GM12878 (cell line): ENCODE data around the gene RNF167. TPM values are rescaled to one million over a fixed set of nuclear protein-coding genes. Genes with fewer than 3 reads are reported as not detected.

Source experiments
- ATAC-seq: fragments of 200-7000 bp; cut with Tn5 transposase; 3 replicates; pipeline ENCODE4 v1.9.1; 2020; ENCODE audit warnings: mild to moderate bottlenecking, moderate library complexity
- BruUV-seq: library from RNA; stranded (reverse); fragments of 400-500 nt; replicated peaks from 2 replicates; lab custom pipeline; 2021; lab: Mats Ljungman, UMichigan
- CTCF ChIA-PET: fragments of 300-600 bp; sonication (Branson Sonifier 250); formaldehyde crosslinking; extraction: SDS; loops from one replicate; lab custom pipeline; 2021; ENCODE audit warnings: inconsistent platforms; lab: Yijun Ruan, JAX
- POLR2A ChIA-PET: fragments of 350-600 bp; formaldehyde crosslinking; extraction: SDS; loops from one replicate; lab custom pipeline; 2021; ENCODE audit warnings: inconsistent platforms; lab: Charles Lee
- RAD21 ChIA-PET: fragments of 300-600 bp; sonication (Branson Sonifier 250); formaldehyde crosslinking; loops from one replicate; lab custom pipeline; 2023; ENCODE audit warnings: antibody characterized with exemption; ENCODE audit not compliant: unreplicated experiment; lab: Charles Lee
- SMC1A ChIA-PET: fragments of 300-600 bp; sonication (Branson Sonifier 250); formaldehyde crosslinking; loops from one replicate; lab custom pipeline; 2023; ENCODE audit not compliant: unreplicated experiment, uncharacterized antibody; lab: Charles Lee
- DNase-seq: peaks from one replicate; pipeline ENCODE4 v3.0.0-alpha.2; 2011; ENCODE audit warnings: low read depth, low spot score
- FAIRE-seq: peaks from 3 replicates; lab custom pipeline; 2011; peaks lifted over from hg19 to GRCh38; lab: Jason Lieb, UNC
- H2AFZ ChIP-seq: 2 replicates; pipeline ENCODE4 v1.6.0; 2011; ENCODE audit warnings: low read depth, low read length, control low read depth; ENCODE audit not compliant: control insufficient read depth
- H3K27ac ChIP-seq: 2 replicates; pipeline ENCODE4 v1.5.1; 2011; ENCODE audit warnings: control low read depth; ENCODE audit not compliant: control insufficient read depth, insufficient read depth
- H3K27me3 ChIP-seq, 2 experiments: replicated peaks in 1 of 2; 2 replicates each; pipeline versions ENCODE4 v1.6.0 to v1.6.1; 2011; ENCODE audit warnings: low read length in 1 of 2; ENCODE audit not compliant: control insufficient read depth in 2 of 2, insufficient read depth in 2 of 2
- H3K36me3 ChIP-seq, 2 experiments: 2 replicates each; pipeline ENCODE4 v1.5.1; 2011; ENCODE audit warnings: low read length in 1 of 2; ENCODE audit not compliant: control insufficient read depth in 2 of 2, insufficient read depth in 2 of 2
- H3K4me1 ChIP-seq: 2 replicates; pipeline ENCODE4 v1.6.1; 2011; ENCODE audit warnings: mild to moderate bottlenecking, low read length, moderate library complexity, mixed read lengths; ENCODE audit not compliant: control insufficient read depth, insufficient read depth
- H3K4me2 ChIP-seq: 2 replicates; pipeline ENCODE4 v1.6.0; 2011; ENCODE audit warnings: control low read depth; ENCODE audit not compliant: control insufficient read depth, insufficient read depth
- H3K4me3 ChIP-seq: fragments of 200-600 bp; sonication (generic); 2 replicates; pipeline ENCODE4 v1.5.1; 2016
- H3K79me2 ChIP-seq: 2 replicates; pipeline ENCODE4 v1.6.0; 2011; ENCODE audit warnings: low read length; ENCODE audit not compliant: control insufficient read depth, insufficient read depth
- H3K9ac ChIP-seq: 2 replicates; pipeline ENCODE4 v1.8.0; 2011; ENCODE audit warnings: low read length, control low read depth, mixed read lengths; ENCODE audit not compliant: control insufficient read depth, insufficient read depth
- H3K9me3 ChIP-seq: replicated peaks from 3 replicates; pipeline ENCODE4 v1.5.1; 2011; ENCODE audit warnings: mild to moderate bottlenecking, low read length; ENCODE audit not compliant: control insufficient read depth, insufficient read depth
- H4K20me1 ChIP-seq: 2 replicates; pipeline ENCODE4 v1.6.0; 2011; ENCODE audit not compliant: control insufficient read depth, insufficient read depth
- BHLHE40 ChIP-seq, 2 experiments: fragments of 450-650 bp in 1 of 2; IDR thresholded peaks; 2 replicates each; pipeline ENCODE4 v1.6.1; 2011 to 2017; ENCODE audit warnings: low read depth in 2 of 2, borderline replicate concordance in 1 of 2, improper control_type of control experiment in 1 of 2, low read length in 1 of 2, mild to moderate bottlenecking in 1 of 2
- CBX3 ChIP-seq: fragments of 200-600 bp; sonication (generic); IDR thresholded peaks from 2 replicates; pipeline ENCODE4 v1.6.1; 2016; ENCODE audit warnings: low read depth, borderline replicate concordance
- CTCF ChIP-seq, 3 experiments: IDR thresholded peaks in 2 of 3; conservative IDR thresholded peaks in 1 of 3; 2 replicates each; pipeline ENCODE4 v1.5.1; 2011; ENCODE audit warnings: low read depth in 3 of 3, low read length in 3 of 3, mild to moderate bottlenecking in 3 of 3, control low read depth in 2 of 3, moderate library complexity in 2 of 3, inconsistent platforms in 1 of 3, mixed read lengths in 1 of 3; ENCODE audit not compliant: control insufficient read depth in 2 of 3, insufficient read depth in 1 of 3; ENCODE audit errors: extremely low read depth in 1 of 3
- MEF2B ChIP-seq: fragments of 450-650 bp; IDR thresholded peaks from 2 replicates; pipeline ENCODE4 v1.6.1; 2018; ENCODE audit warnings: mild to moderate bottlenecking, moderate library complexity; ENCODE audit not compliant: partially characterized antibody, poor library complexity, severe bottlenecking
- NFIC ChIP-seq: IDR thresholded peaks from 2 replicates; pipeline ENCODE4 v1.6.1; 2012; ENCODE audit warnings: low read depth, mild to moderate bottlenecking, inconsistent platforms, low read length, moderate library complexity
- NFXL1 ChIP-seq: fragments of 450-650 bp; IDR thresholded peaks from 2 replicates; pipeline ENCODE4 v1.6.1; 2017; ENCODE audit warnings: antibody characterized with exemption, mild to moderate bottlenecking, borderline replicate concordance
- NRF1 ChIP-seq: conservative IDR thresholded peaks from 2 replicates; pipeline ENCODE4 v1.6.1; 2011; ENCODE audit warnings: mild to moderate bottlenecking, low read depth, low read length, improper control_type of control experiment
- POLR2AphosphoS2 ChIP-seq: IDR thresholded peaks from 2 replicates; pipeline ENCODE4 v1.6.1; 2011; ENCODE audit warnings: low read depth, mild to moderate bottlenecking, low read length, improper control_type of control experiment, moderate library complexity
- POLR2AphosphoS5 ChIP-seq: IDR thresholded peaks from 2 replicates; pipeline ENCODE4 v1.6.1; 2011; ENCODE audit warnings: mild to moderate bottlenecking, low read length, inconsistent platforms
- SIX5 ChIP-seq: IDR thresholded peaks from 2 replicates; pipeline ENCODE4 v1.6.1; 2011; ENCODE audit warnings: mild to moderate bottlenecking, low read depth, low read length, moderate library complexity; ENCODE audit not compliant: severe bottlenecking
- SRF ChIP-seq, 2 experiments: IDR thresholded peaks; 2 replicates each; pipeline ENCODE4 v1.6.1; 2011; ENCODE audit warnings: low read depth in 2 of 2, low read length in 2 of 2, mild to moderate bottlenecking in 1 of 2, moderate library complexity in 1 of 2
- SUPT20H ChIP-seq: IDR thresholded peaks from 2 replicates; pipeline ENCODE4 v1.6.1; 2011; ENCODE audit warnings: low read depth, mild to moderate bottlenecking, low read length, moderate library complexity, borderline replicate concordance; ENCODE audit not compliant: control insufficient read depth
- ZBED1 ChIP-seq: IDR thresholded peaks from 2 replicates; pipeline ENCODE4 v1.6.1; 2016; ENCODE audit warnings: borderline replicate concordance
- WGBS: methylation state at CpG from one replicate; pipeline ENCODE4 v1.1.6; 2016; ENCODE audit warnings: low lambda C conversion rate; ENCODE audit not compliant: insufficient replicate concordance, insufficient coverage; ENCODE audit errors: missing lambda C conversion rate; 5-methylcytosine and 5-hydroxymethylcytosine counted together
- in situ Hi-C: fragments of 300-500 bp; cut with MboI; formaldehyde crosslinking; loops from 9 replicates; pipeline ENCODE4 v1.14.3; 2018; ENCODE audit warnings: mixed read lengths
- intact Hi-C: fragments of 100-400 bp; cut with micrococcal nuclease; formaldehyde crosslinking; loops from one replicate; pipeline ENCODE4 v1.14.2; 2022; ENCODE audit not compliant: unreplicated experiment
- polyA plus RNA-seq, 11 experiments: library from polyadenylated mRNA; depleted of rRNA in 4 of 11; unstranded in 6 of 11; stranded (reverse) in 5 of 11; fragments of >200 nt; fragmentation: Nextera tagmentation in 4 of 11; fragmentation: Illumina TruSeq in 1 of 11; extraction: Ambion mirVana in 4 of 11; extraction: Trizol in 1 of 11; gene quantifications; 1 replicate in 1 of 11; 2 replicates in 10 of 11; pipeline versions ENCODE4 v1.2.1 to v1.2.3, GENCODE V29; 2011 to 2016; ENCODE audit warnings: inconsistent platforms in 2 of 11, missing spikeins in 2 of 11, low read depth in 1 of 11
- total RNA-seq, 4 experiments: library from RNA; depleted of rRNA in 3 of 4; stranded (reverse); fragments of >200 nt in 3 of 4; fragmentation: Illumina TruSeq in 1 of 4; extraction: Trizol in 1 of 4; gene quantifications; 2 replicates each; pipeline versions ENCODE4 v1.2.1 to v1.2.3, GENCODE V29; 2013 to 2021
- TF ChIP-seq, protein P1 (sequence below): fragments of 450-650 bp; IDR thresholded peaks from 2 replicates; pipeline ENCODE4 v1.6.1; 2017; ENCODE audit warnings: antibody characterized with exemption, mild to moderate bottlenecking, moderate library complexity

Gene RNF167
- total and polyA plus RNA-seq, 10 of the 15 experiments (the other 5 are each of a cell fraction or from before 2014, with no cell fraction given) = 33.6 to 147 (median 57.6) TPM

- TF ChIP-seq CTCF (IDR thresholded peaks at IDR 0.05 in 2 of 3, conservative IDR thresholded peaks at IDR 0.05 in 1 of 3; ENCODE audit: control insufficient read depth in 2 of 3, extremely low read depth in 1 of 3, insufficient read depth in 1 of 3, low read depth in 3 of 3, low read length in 3 of 3) = no peak
- no peak for TF ChIP-seq NFXL1
- TF ChIP-seq CBX3 = no peak
- no peak for TF ChIP-seq MEF2B
- TF ChIP-seq, all 136 proteins: peak for 0
Observed at GRCh38 chr17:4972752-4973151, 32.7 kb downstream of the RNF167 start (continued).

DNA sequence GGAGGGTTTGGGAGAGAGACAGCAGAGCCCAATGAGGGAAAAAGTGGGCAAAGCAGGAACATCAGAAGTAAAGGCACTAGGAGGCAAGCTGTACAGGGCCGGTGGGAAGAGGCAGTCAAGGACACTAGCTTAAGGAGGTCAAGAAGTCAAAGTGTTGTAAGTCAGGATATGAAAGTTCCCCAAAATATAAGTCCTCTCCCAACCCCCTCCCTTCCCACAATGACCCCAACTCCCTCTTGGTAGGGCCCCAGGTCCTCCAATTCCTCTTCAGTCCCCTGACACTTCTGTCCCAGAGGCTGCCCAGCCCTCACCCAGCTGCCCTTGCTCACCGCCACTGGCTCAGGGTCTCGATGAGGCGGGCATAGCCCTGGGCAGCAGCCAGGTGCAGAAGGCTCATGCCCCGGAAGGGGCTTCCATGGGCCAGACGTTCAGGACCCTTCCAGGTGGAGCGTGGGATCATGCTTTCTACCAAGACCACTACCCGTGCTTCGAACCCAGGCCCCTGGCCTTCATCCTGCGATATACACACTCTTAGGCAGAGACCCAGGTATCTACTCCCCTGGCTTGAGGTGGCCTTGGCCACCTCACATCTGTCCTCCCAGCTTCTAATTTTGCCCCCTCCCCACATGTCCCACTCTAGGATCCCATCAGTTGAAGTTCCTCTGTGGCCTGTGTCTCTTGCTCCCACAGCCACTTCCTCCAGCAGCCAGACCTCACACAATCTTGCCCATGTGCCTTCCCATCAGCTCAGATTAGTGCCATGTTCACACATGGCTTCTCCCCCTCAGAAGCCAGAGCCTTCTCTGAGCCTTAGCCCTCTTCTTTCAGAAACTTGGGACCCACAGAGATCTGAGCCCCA, 33.4 kb downstream of the RNF167 start:
- no peaks in the 10 kb centered on the region for H4K20me1 ChIP-seq
- in situ Hi-C loops = no loop called here
- no peak for ATAC-seq
- DNase-seq = no peak
- intact Hi-C loops = no loop called here
- H3K4me2 ChIP-seq = no peak overlapping the region
- H3K9ac ChIP-seq = no peak overlapping the region
- ChIA-PET SMC1A (no interaction called here), POLR2A (interaction anchor here (0.5 kb wide), 1 partner anchor 78 kb away, joined by 3 read pairs; no protein-coding TSS in a partner anchor), RAD21 (no interaction called here), CTCF (interaction anchor here (0.7 to 2.8 kb wide), 2 partner anchors 65 to 89 kb away, joined by 6 to 11 read pairs; no protein-coding TSS in a partner anchor)
- no TSS peak for BruUV-seq
- 90% methylated on average over 10 of the region's 10 CpGs for WGBS
- H3K79me2 ChIP-seq = peaks cover 9% of the 10 kb centered on the region
- no peak overlapping the region for H3K4me3 ChIP-seq
- H2AFZ ChIP-seq = no peak overlapping the region
- H3K27ac ChIP-seq = no peak overlapping the region
- H3K4me1 ChIP-seq = peaks cover 10% of the 10 kb centered on the region
- H3K27me3 ChIP-seq = no peaks in the 10 kb centered on the region
- no peaks in the 10 kb centered on the region for H3K9me3 ChIP-seq
- FAIRE-seq = no peak
- H3K36me3 ChIP-seq = peaks cover 21 to 22% of the 10 kb centered on the region in 2 experiments; a peak in 3 of 4 replicates
- TF ChIP-seq NFIC = no peak
- TF ChIP-seq SIX5 = no peak
- TF ChIP-seq POLR2AphosphoS2 = no peak
- TF ChIP-seq SRF (IDR thresholded peaks at IDR 0.05; ENCODE audit: low read depth in 2 of 2, low read length in 2 of 2) = no peak
- TF ChIP-seq SUPT20H = no peak
- no peak for TF ChIP-seq ZBED1
- TF ChIP-seq BHLHE40 (IDR thresholded peaks at IDR 0.05; ENCODE audit: borderline replicate concordance in 1 of 2, low read depth in 2 of 2, low read length in 1 of 2) = no peak
- TF ChIP-seq POLR2AphosphoS5 = no peak
- TF ChIP-seq, protein P1, sequence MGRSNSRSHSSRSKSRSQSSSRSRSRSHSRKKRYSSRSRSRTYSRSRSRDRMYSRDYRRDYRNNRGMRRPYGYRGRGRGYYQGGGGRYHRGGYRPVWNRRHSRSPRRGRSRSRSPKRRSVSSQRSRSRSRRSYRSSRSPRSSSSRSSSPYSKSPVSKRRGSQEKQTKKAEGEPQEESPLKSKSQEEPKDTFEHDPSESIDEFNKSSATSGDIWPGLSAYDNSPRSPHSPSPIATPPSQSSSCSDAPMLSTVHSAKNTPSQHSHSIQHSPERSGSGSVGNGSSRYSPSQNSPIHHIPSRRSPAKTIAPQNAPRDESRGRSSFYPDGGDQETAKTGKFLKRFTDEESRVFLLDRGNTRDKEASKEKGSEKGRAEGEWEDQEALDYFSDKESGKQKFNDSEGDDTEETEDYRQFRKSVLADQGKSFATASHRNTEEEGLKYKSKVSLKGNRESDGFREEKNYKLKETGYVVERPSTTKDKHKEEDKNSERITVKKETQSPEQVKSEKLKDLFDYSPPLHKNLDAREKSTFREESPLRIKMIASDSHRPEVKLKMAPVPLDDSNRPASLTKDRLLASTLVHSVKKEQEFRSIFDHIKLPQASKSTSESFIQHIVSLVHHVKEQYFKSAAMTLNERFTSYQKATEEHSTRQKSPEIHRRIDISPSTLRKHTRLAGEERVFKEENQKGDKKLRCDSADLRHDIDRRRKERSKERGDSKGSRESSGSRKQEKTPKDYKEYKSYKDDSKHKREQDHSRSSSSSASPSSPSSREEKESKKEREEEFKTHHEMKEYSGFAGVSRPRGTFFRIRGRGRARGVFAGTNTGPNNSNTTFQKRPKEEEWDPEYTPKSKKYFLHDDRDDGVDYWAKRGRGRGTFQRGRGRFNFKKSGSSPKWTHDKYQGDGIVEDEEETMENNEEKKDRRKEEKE = no peak
- TF ChIP-seq NRF1 = no peak
